H1 (cell line): ENCODE measurements around the gene CXCL12. TPM values are rescaled to one million over a fixed set of nuclear protein-coding genes. Genes with fewer than 3 reads are reported as not detected.

Source experiments
- CTCF ChIA-PET: fragments of 300-600 bp; sonication (Branson Sonifier 250); formaldehyde crosslinking; loops from one replicate; lab custom pipeline; 2021; ENCODE audit not compliant: partially characterized antibody; lab: Charles Lee
- POLR2A ChIA-PET: fragments of 300-600 bp; sonication (Branson Sonifier 250); formaldehyde crosslinking; loops from one replicate; lab custom pipeline; 2021; ENCODE audit warnings: inconsistent platforms; ENCODE audit not compliant: partially characterized antibody; lab: Charles Lee
- DNase-seq, 2 experiments: peaks; one replicate each; pipeline versions ENCODE4 v3.0.0 to v3.0.0-alpha.2; 2010 to 2022; ENCODE audit warnings: low spot score in 2 of 2, low read depth in 1 of 2, mixed read lengths in 1 of 2
- FAIRE-seq: peaks from 2 replicates; lab custom pipeline; 2011; peaks lifted over from hg19 to GRCh38; lab: Jason Lieb, UNC
- H2AFZ ChIP-seq: 2 replicates; pipeline ENCODE4 v1.8.1; 2012; ENCODE audit warnings: low read length, inconsistent platforms
- H2AK5ac ChIP-seq: 2 replicates; pipeline ENCODE4 v1.6.1; 2013; ENCODE audit warnings: low read depth, low read length
- H2BK120ac ChIP-seq: replicated peaks from 2 replicates; pipeline ENCODE3; 2013; ENCODE audit warnings: low read depth, low read length, inconsistent platforms
- H2BK12ac ChIP-seq: 2 replicates; pipeline ENCODE4 v1.6.1; 2013; ENCODE audit warnings: low read depth, low read length
- H2BK15ac ChIP-seq: 2 replicates; pipeline ENCODE4 v1.6.1; 2013; ENCODE audit warnings: low read length
- H2BK20ac ChIP-seq: 2 replicates; pipeline ENCODE4 v1.6.1; 2013; ENCODE audit warnings: low read length
- H2BK5ac ChIP-seq: 2 replicates; pipeline ENCODE4 v1.6.1; 2013; ENCODE audit warnings: low read depth, low read length
- H3K14ac ChIP-seq: 2 replicates; pipeline ENCODE4 v1.6.1; 2013; ENCODE audit warnings: inconsistent platforms; ENCODE audit not compliant: insufficient read length
- H3K18ac ChIP-seq: 2 replicates; pipeline ENCODE4 v1.6.1; 2013; ENCODE audit warnings: low read length; ENCODE audit errors: extremely low read depth
- H3K23ac ChIP-seq: 2 replicates; pipeline ENCODE4 v1.6.1; 2013; ENCODE audit warnings: inconsistent platforms; ENCODE audit not compliant: insufficient read length
- H3K23me2 ChIP-seq: 2 replicates; pipeline ENCODE4 v1.6.1; 2013; ENCODE audit warnings: low read depth, low read length
- H3K27ac ChIP-seq: 2 replicates; pipeline ENCODE4 v1.6.1; 2011; ENCODE audit warnings: low read depth, low read length, inconsistent platforms
- H3K27me3 ChIP-seq, 4 experiments: replicated peaks in 1 of 4; 1 replicate in 1 of 4; 2 replicates in 3 of 4; pipeline versions ENCODE4 v1.6.1 to v1.8.1; 2011 to 2013; ENCODE audit warnings: low read length in 3 of 4, mild to moderate bottlenecking in 3 of 4, inconsistent platforms in 2 of 4, mixed read lengths in 2 of 4, moderate library complexity in 1 of 4; ENCODE audit not compliant: control insufficient read depth in 3 of 4, insufficient read depth in 3 of 4; ENCODE audit errors: extremely low read depth in 1 of 4
- H3K36me3 ChIP-seq, 4 experiments: 2 replicates each; pipeline versions ENCODE4 v1.6.1 to v1.8.1; 2011 to 2013; ENCODE audit warnings: mild to moderate bottlenecking in 4 of 4, low read length in 3 of 4, moderate library complexity in 2 of 4, control low read depth in 1 of 4, inconsistent platforms in 1 of 4; ENCODE audit not compliant: insufficient read depth in 4 of 4, control insufficient read depth in 2 of 4
- H3K4ac ChIP-seq: replicated peaks from 2 replicates; pipeline ENCODE3; 2013; ENCODE audit warnings: low read length, low read depth, mixed read lengths, inconsistent platforms; ENCODE audit not compliant: insufficient read length
- H3K4me1 ChIP-seq, 4 experiments: replicated peaks in 1 of 4; 1 replicate in 1 of 4; 2 replicates in 3 of 4; pipeline versions ENCODE4 v1.6.1 to v1.8.1; 2011 to 2013; ENCODE audit warnings: low read length in 3 of 4, inconsistent platforms in 2 of 4, mixed read lengths in 1 of 4; ENCODE audit not compliant: insufficient read depth in 4 of 4, control insufficient read depth in 3 of 4
- H3K4me2 ChIP-seq, 2 experiments: 2 replicates each; pipeline versions ENCODE4 v1.6.1 to v1.8.1; 2011 to 2013; ENCODE audit warnings: low read depth in 2 of 2, low read length in 2 of 2, control low read depth in 1 of 2, inconsistent platforms in 1 of 2, mild to moderate bottlenecking in 1 of 2; ENCODE audit not compliant: insufficient read depth in 1 of 2
- H3K4me3 ChIP-seq, 4 experiments: fragments of 200-600, 300-600 bp in 1 of 4; sonication (generic), shearing (Covaris generic), sonication (Bioruptor Twin) in 1 of 4; 2 replicates each; pipeline versions ENCODE4 v1.5.1 to v1.8.1; 2011 to 2016; ENCODE audit warnings: low read length in 4 of 4, low read depth in 3 of 4, control low read depth in 2 of 4, inconsistent platforms in 2 of 4, mild to moderate bottlenecking in 2 of 4, mixed read lengths in 1 of 4, moderate library complexity in 1 of 4; ENCODE audit not compliant: insufficient read depth in 2 of 4; ENCODE audit errors: extremely low read depth in 1 of 4
- H3K56ac ChIP-seq: replicated peaks from 2 replicates; pipeline ENCODE3; 2013; ENCODE audit warnings: low read depth, mild to moderate bottlenecking, mixed read lengths, low read length, inconsistent platforms; ENCODE audit not compliant: insufficient read length
- H3K79me1 ChIP-seq: 2 replicates; pipeline ENCODE4 v1.6.1; 2013; ENCODE audit warnings: low read depth, low read length, control low read depth
- H3K79me2 ChIP-seq, 2 experiments: 2 replicates each; pipeline versions ENCODE4 v1.6.1 to v1.8.1; 2012 to 2013; ENCODE audit warnings: low read length in 2 of 2, mild to moderate bottlenecking in 2 of 2, inconsistent platforms in 1 of 2; ENCODE audit not compliant: insufficient read depth in 2 of 2, control insufficient read depth in 1 of 2
- H3K9ac ChIP-seq, 4 experiments: replicated peaks in 1 of 4; 1 replicate in 1 of 4; 2 replicates in 3 of 4; pipeline versions ENCODE4 v1.6.1 to v1.8.1; 2011 to 2013; ENCODE audit warnings: low read depth in 3 of 4, low read length in 3 of 4, control low read depth in 2 of 4, mild to moderate bottlenecking in 2 of 4, moderate library complexity in 2 of 4, inconsistent platforms in 1 of 4; ENCODE audit errors: extremely low read depth in 1 of 4
- H3K9me3 ChIP-seq, 2 experiments: 2 replicates each; pipeline versions ENCODE4 v1.6.1 to v1.8.1; 2012 to 2013; ENCODE audit warnings: mild to moderate bottlenecking in 2 of 2, moderate library complexity in 2 of 2, control low read depth in 1 of 2, inconsistent platforms in 1 of 2, low read depth in 1 of 2, low read length in 1 of 2, mixed read lengths in 1 of 2; ENCODE audit not compliant: insufficient read depth in 2 of 2
- H4K20me1 ChIP-seq, 2 experiments: replicated peaks in 1 of 2; 2 replicates each; pipeline versions ENCODE3 to v1.8.1; 2011 to 2013; ENCODE audit warnings: inconsistent platforms in 2 of 2, low read length in 2 of 2, mild to moderate bottlenecking in 1 of 2; ENCODE audit not compliant: insufficient read depth in 2 of 2, control insufficient read depth in 1 of 2
- H4K5ac ChIP-seq: 2 replicates; pipeline ENCODE4 v1.6.1; 2013; ENCODE audit warnings: low read length, low read depth, mixed read lengths, inconsistent platforms; ENCODE audit not compliant: insufficient read length
- H4K8ac ChIP-seq: 2 replicates; pipeline ENCODE4 v1.8.0; 2013; ENCODE audit warnings: mild to moderate bottlenecking, moderate library complexity, low read length, inconsistent platforms; ENCODE audit not compliant: insufficient read depth; ENCODE audit errors: extremely low read depth
- H4K91ac ChIP-seq: replicated peaks from 2 replicates; pipeline ENCODE3; 2013; ENCODE audit warnings: low read length, mixed read lengths, inconsistent platforms; ENCODE audit not compliant: insufficient read length
- BRCA1 ChIP-seq: IDR thresholded peaks from 2 replicates; pipeline ENCODE4 v1.6.1; 2012; ENCODE audit warnings: low read depth, low read length, improper control_type of control experiment
- CTBP2 ChIP-seq: IDR thresholded peaks from 2 replicates; pipeline ENCODE4 v1.7.0; 2011; ENCODE audit warnings: borderline replicate concordance, mild to moderate bottlenecking, moderate library complexity, mixed read lengths, low read length; ENCODE audit not compliant: insufficient read depth, insufficient read length
- EGR1 ChIP-seq: IDR thresholded peaks from 2 replicates; pipeline ENCODE4 v1.6.1; 2011; ENCODE audit warnings: low read depth, low read length, borderline replicate concordance
- JUND ChIP-seq: IDR thresholded peaks from 2 replicates; pipeline ENCODE4 v1.6.1; 2011; ENCODE audit warnings: mild to moderate bottlenecking, improper control_type of control experiment, low read length
- RAD21 ChIP-seq, 2 experiments: IDR thresholded peaks in 1 of 2; conservative IDR thresholded peaks in 1 of 2; 2 replicates each; pipeline ENCODE4 v1.6.1; 2011; ENCODE audit warnings: low read depth in 2 of 2, low read length in 2 of 2, improper control_type of control experiment in 1 of 2, inconsistent platforms in 1 of 2, mild to moderate bottlenecking in 1 of 2, moderate library complexity in 1 of 2
- SIRT6 ChIP-seq: IDR thresholded peaks from one replicate; pipeline ENCODE4 v1.7.1; 2012; ENCODE audit warnings: low read length, inconsistent platforms
- WGBS, 2 experiments: shearing (Covaris generic) in 1 of 2; methylation state at CpG; one replicate each; pipeline versions ENCODE4 v1.1.6 to v1.1.7; 2013 to 2015; ENCODE audit warnings: low lambda C conversion rate in 2 of 2, mixed read lengths in 2 of 2, inconsistent platforms in 1 of 2, low coverage in 1 of 2, missing lambda C conversion rate in 1 of 2; ENCODE audit not compliant: insufficient replicate concordance in 2 of 2, insufficient coverage in 1 of 2, insufficient read length in 1 of 2; ENCODE audit errors: extremely low coverage in 1 of 2, missing lambda C conversion rate in 1 of 2; 5-methylcytosine and 5-hydroxymethylcytosine counted together
- polyA plus RNA-seq, 7 experiments: library from polyadenylated mRNA; depleted of rRNA in 3 of 7; stranded (reverse) in 5 of 7; unstranded in 2 of 7; fragments of >200 nt in 5 of 7; fragments of 200-250 nt in 2 of 7; gene quantifications; 1 replicate in 5 of 7; 2 replicates in 1 of 7; 4 replicates in 1 of 7; pipeline versions ENCODE4 v1.2.1 to v1.2.3, GENCODE V29; 2011 to 2013; ENCODE audit warnings: missing spikeins in 2 of 7, mixed read lengths in 2 of 7
- total RNA-seq: library from RNA; stranded (reverse); fragmentation: NEBNext Ultra II Directional; extraction: Animal tissue kit (Norgen Biotek cat#: 25700); gene quantifications from 2 replicates; pipeline ENCODE4 v1.2.1, GENCODE V29; 2021
- TF ChIP-seq, protein P1 (sequence below): IDR thresholded peaks from 2 replicates; pipeline ENCODE4 v1.6.1; 2011; ENCODE audit warnings: low read depth, mild to moderate bottlenecking, low read length; ENCODE audit not compliant: insufficient read depth
- TF ChIP-seq, protein P2 (sequence below), 3 experiments: IDR thresholded peaks; 1 replicate in 2 of 3; 2 replicates in 1 of 3; pipeline versions ENCODE4 v1.5.1 to v1.6.1; 2011; ENCODE audit warnings: low read length in 3 of 3, mild to moderate bottlenecking in 3 of 3, inconsistent platforms in 2 of 3, low read depth in 1 of 3, moderate library complexity in 1 of 3; ENCODE audit not compliant: insufficient read depth in 1 of 3; ENCODE audit errors: control extremely low read depth in 1 of 3

Gene CXCL12
- total and polyA plus RNA-seq, 2 of the 8 experiments (the other 6 are each of a cell fraction or from before 2014, with no cell fraction given) = 51.4 to 53.8 TPM

- Histone ChIP-seq H2BK15ac (peak overlapping the region; percentile 55; the same call in 1 of the 2 replicates), H3K4ac (no peak overlapping the region), H4K8ac (no peak overlapping the region), H3K23me2 (no peaks in the 10 kb centered on the region), H2BK12ac (peak overlapping the region; percentile 99), H3K23ac (no peak overlapping the region), H3K9ac (no peak overlapping the region)
- WGBS, 2 experiments = 82% methylated on average over 7 of the region's 7 CpGs; no CpG with 5 or more reads in 1 of the 2 experiments
- TF ChIP-seq BRCA1 = no peak
- TF ChIP-seq, protein P1, sequence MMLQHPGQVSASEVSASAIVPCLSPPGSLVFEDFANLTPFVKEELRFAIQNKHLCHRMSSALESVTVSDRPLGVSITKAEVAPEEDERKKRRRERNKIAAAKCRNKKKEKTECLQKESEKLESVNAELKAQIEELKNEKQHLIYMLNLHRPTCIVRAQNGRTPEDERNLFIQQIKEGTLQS = no peak
- peak in 1 of 2 experiments; percentile 39; a peak in 2 of 4 replicates for TF ChIP-seq RAD21 (IDR thresholded peaks at IDR 0.05 in 1 of 2, conservative IDR thresholded peaks at IDR 0.05 in 1 of 2; ENCODE audit: low read depth in 2 of 2, low read length in 2 of 2)
- TF ChIP-seq EGR1 = no peak
- TF ChIP-seq, protein P2, sequence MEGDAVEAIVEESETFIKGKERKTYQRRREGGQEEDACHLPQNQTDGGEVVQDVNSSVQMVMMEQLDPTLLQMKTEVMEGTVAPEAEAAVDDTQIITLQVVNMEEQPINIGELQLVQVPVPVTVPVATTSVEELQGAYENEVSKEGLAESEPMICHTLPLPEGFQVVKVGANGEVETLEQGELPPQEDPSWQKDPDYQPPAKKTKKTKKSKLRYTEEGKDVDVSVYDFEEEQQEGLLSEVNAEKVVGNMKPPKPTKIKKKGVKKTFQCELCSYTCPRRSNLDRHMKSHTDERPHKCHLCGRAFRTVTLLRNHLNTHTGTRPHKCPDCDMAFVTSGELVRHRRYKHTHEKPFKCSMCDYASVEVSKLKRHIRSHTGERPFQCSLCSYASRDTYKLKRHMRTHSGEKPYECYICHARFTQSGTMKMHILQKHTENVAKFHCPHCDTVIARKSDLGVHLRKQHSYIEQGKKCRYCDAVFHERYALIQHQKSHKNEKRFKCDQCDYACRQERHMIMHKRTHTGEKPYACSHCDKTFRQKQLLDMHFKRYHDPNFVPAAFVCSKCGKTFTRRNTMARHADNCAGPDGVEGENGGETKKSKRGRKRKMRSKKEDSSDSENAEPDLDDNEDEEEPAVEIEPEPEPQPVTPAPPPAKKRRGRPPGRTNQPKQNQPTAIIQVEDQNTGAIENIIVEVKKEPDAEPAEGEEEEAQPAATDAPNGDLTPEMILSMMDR (IDR thresholded peaks at IDR 0.05; ENCODE audit: control extremely low read depth in 1 of 3, insufficient read depth in 1 of 3, low read depth in 1 of 3, low read length in 3 of 3) = peak in 2 of 3 experiments; percentile 2 to 9; a peak in 1 of 4 replicates
- no peak for TF ChIP-seq SIRT6
- TF ChIP-seq CTBP2 = no peak
- no peak for TF ChIP-seq JUND
- TF ChIP-seq, all 59 proteins: peak for 2
- Histone ChIP-seq H4K20me1 (no peaks in the 10 kb centered on the region), H3K14ac (no peak overlapping the region), H3K9me3 (no peaks in the 10 kb centered on the region), H3K27ac (no peak overlapping the region), H3K4me1 (peaks cover 7 to 25% (median 24%) of the 10 kb centered on the region in 4 experiments), H3K36me3 (no peaks in the 10 kb centered on the region), H2BK120ac (peak overlapping the region; percentile 3), H2BK5ac (peak overlapping the region; percentile 69; the same call in 1 of the 2 replicates), H4K91ac (peak overlapping the region; percentile 45), H3K27me3 (peaks cover 0 to 2% (median 0%) of the 10 kb centered on the region in 4 experiments; a peak in 1 of 7 replicates), H2BK20ac (peak overlapping the region; percentile 100), H3K79me1 (no peaks in the 10 kb centered on the region), H3K18ac (0 out of 2 replicates have a peak overlapping the region, but pooled peaks have one; percentile 17), H3K4me2 (no peak overlapping the region), H3K4me3 (no peak overlapping the region), H2AK5ac (0 out of 2 replicates have a peak overlapping the region, but pooled peaks have one; percentile 99), H3K79me2 (no peaks in the 10 kb centered on the region), H4K5ac (no peak overlapping the region), H2AFZ (no peak overlapping the region), H3K56ac (no peak overlapping the region)
- ChIA-PET POLR2A (interaction anchor here (0.9 to 1.3 kb wide), 2 partner anchors 12 to 14 kb away, joined by 3 read pairs; no protein-coding TSS in a partner anchor), CTCF (interaction anchor here (0.7 to 4.3 kb wide), 15 partner anchors 11 to 715 kb away, joined by 3 to 32 read pairs (median 4); no protein-coding TSS in a partner anchor)
- FAIRE-seq (no peak), DNase-seq (no peak)
Observed at GRCh38 chr10:44398271-44398670, 13.4 kb upstream of the CXCL12 start.
